Loucy (cell line): ENCODE data around the gene GNG13.

Source experiments
- H2AFZ ChIP-seq: fragments of 200-600 bp; sonication (generic); 2 replicates; pipeline ENCODE4 v1.6.0; 2016; ENCODE audit warnings: antibody characterized with exemption, mild to moderate bottlenecking, low read length, moderate library complexity
- H3F3A ChIP-seq: fragments of 200-600 bp; 2 replicates; pipeline ENCODE4 v1.6.0; 2016; ENCODE audit warnings: antibody characterized with exemption, low read depth, mild to moderate bottlenecking
- H3K27me3 ChIP-seq: fragments of 200-600 bp; sonication (generic); 2 replicates; pipeline ENCODE4 v1.6.1; 2014; ENCODE audit warnings: low read length, mild to moderate bottlenecking; ENCODE audit not compliant: insufficient read depth, poor library complexity, severe bottlenecking
- H3K36me3 ChIP-seq: fragments of 200-600 bp; sonication (generic); 2 replicates; pipeline ENCODE4 v1.6.1; 2016; ENCODE audit warnings: low read length; ENCODE audit not compliant: insufficient read depth
- H3K4me1 ChIP-seq: fragments of 200-600 bp; sonication (generic); 2 replicates; pipeline ENCODE4 v1.5.1; 2014; ENCODE audit warnings: low read length, mild to moderate bottlenecking; ENCODE audit not compliant: insufficient read depth, poor library complexity, severe bottlenecking
- H3K4me2 ChIP-seq: fragments of 200-600 bp; sonication (generic); 2 replicates; pipeline ENCODE4 v1.6.0; 2014; ENCODE audit warnings: antibody characterized with exemption, low read length, low read depth, mild to moderate bottlenecking; ENCODE audit not compliant: poor library complexity, severe bottlenecking
- H3K4me3 ChIP-seq: fragments of 200-600 bp; sonication (generic); 2 replicates; pipeline ENCODE4 v1.5.1; 2014; ENCODE audit warnings: low read length, mild to moderate bottlenecking, mixed read lengths; ENCODE audit not compliant: poor library complexity, severe bottlenecking
- H3K79me2 ChIP-seq: fragments of 200-600 bp; sonication (generic); 2 replicates; pipeline ENCODE4 v1.6.1; 2014; ENCODE audit warnings: low read length; ENCODE audit not compliant: insufficient read depth
- H3K9ac ChIP-seq: fragments of 200-600 bp; sonication (generic); 2 replicates; pipeline ENCODE4 v1.6.0; 2014; ENCODE audit warnings: mild to moderate bottlenecking, low read depth, low read length, moderate library complexity; ENCODE audit not compliant: poor library complexity, severe bottlenecking
- H3K9me2 ChIP-seq: fragments of 200-600 bp; sonication (generic); replicated peaks from 2 replicates; pipeline ENCODE4 v1.6.1; 2016; ENCODE audit warnings: low read depth, low read length, mixed read lengths
- H3K9me3 ChIP-seq: fragments of 200-600 bp; sonication (generic); 2 replicates; pipeline ENCODE4 v1.6.1; 2014; ENCODE audit warnings: mild to moderate bottlenecking, antibody characterized with exemption, low read length, low read depth; ENCODE audit not compliant: insufficient read depth
- H4K20me1 ChIP-seq: fragments of 200-600 bp; sonication (generic); 2 replicates; pipeline ENCODE4 v1.6.0; 2014; ENCODE audit warnings: antibody characterized with exemption, low read length, mild to moderate bottlenecking; ENCODE audit not compliant: insufficient read depth, poor library complexity, severe bottlenecking
- CTCF ChIP-seq: fragments of 200-600 bp; sonication (generic); conservative IDR thresholded peaks from 2 replicates; pipeline ENCODE4 v1.5.1; 2014; ENCODE audit warnings: mild to moderate bottlenecking, antibody characterized with exemption, low read length
- EZH2phosphoT487 ChIP-seq: fragments of 200-600 bp; IDR thresholded peaks from 2 replicates; pipeline ENCODE4 v1.6.1; 2018; ENCODE audit warnings: antibody characterized with exemption, mild to moderate bottlenecking, moderate library complexity, borderline replicate concordance

Gene GNG13

GRCh38 chr16:765488-765865 lies 35.1 kb downstream of the GNG13 start:
- H3K4me2 ChIP-seq = no peak overlapping the region
- H2AFZ ChIP-seq = no peak overlapping the region
- H3K4me3 ChIP-seq = no peak overlapping the region
- no peaks in the 10 kb centered on the region for H3K79me2 ChIP-seq
- no peaks in the 10 kb centered on the region for H3K9me2 ChIP-seq
- no peaks in the 10 kb centered on the region for H4K20me1 ChIP-seq
- no peaks in the 10 kb centered on the region for H3F3A ChIP-seq
- no peaks in the 10 kb centered on the region for H3K4me1 ChIP-seq
- H3K36me3 ChIP-seq = no peaks in the 10 kb centered on the region
- no peaks in the 10 kb centered on the region for H3K27me3 ChIP-seq
- H3K9ac ChIP-seq = no peak overlapping the region
- no peaks in the 10 kb centered on the region for H3K9me3 ChIP-seq
- TF ChIP-seq EZH2phosphoT487 (no peak), CTCF (no peak)

DNA sequence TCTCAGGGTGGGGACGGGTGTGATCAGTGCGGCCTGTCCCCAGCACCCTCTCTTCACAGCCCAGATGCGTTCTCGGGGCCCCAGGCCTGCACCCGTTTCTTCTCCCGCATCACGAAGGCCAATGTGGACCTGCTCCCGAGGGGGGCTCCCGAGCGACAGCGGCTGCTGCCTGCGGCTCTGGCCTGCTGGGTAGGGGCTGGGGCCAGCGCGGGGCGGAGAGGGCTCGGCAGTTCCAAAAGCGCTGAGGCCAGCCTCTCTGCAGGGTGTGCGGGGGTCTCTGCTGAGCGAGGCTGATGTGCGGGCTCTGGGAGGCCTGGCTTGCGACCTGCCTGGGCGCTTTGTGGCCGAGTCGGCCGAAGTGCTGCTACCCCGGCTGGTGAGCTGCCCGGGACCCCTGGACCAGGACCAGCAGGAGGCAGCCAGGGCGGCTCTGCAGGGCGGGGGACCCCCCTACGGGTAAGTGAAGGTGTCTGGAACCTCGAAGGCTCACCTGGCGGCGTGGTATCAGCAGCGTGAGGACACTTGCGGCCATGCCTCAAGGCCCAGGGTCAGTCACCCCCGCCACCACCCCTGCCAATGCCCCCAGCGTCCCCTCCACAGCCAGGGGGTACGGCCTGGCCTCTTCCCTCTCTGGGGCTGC lies 35.6 kb downstream of the GNG13 start:
- H3K27me3 ChIP-seq = no peaks in the 10 kb centered on the region
- no peak overlapping the region for H3K4me3 ChIP-seq
- no peaks in the 10 kb centered on the region for H3K9me3 ChIP-seq
- H3K4me2 ChIP-seq = no peak overlapping the region
- no peaks in the 10 kb centered on the region for H3K9me2 ChIP-seq
- no peaks in the 10 kb centered on the region for H3K79me2 ChIP-seq
- TF ChIP-seq CTCF = no peak
- no peak for TF ChIP-seq EZH2phosphoT487
- no peaks in the 10 kb centered on the region for H4K20me1 ChIP-seq
- H3F3A ChIP-seq = no peaks in the 10 kb centered on the region
- no peaks in the 10 kb centered on the region for H3K36me3 ChIP-seq
- no peaks in the 10 kb centered on the region for H3K4me1 ChIP-seq
- H3K9ac ChIP-seq = no peak overlapping the region
- no peak overlapping the region for H2AFZ ChIP-seq

- Histone ChIP-seq H3K79me2 (no peaks in the 10 kb centered on the region), H3K9me3 (no peaks in the 10 kb centered on the region), H3K4me2 (no peak overlapping the region), H3K4me3 (no peak overlapping the region), H3K9ac (no peak overlapping the region), H3F3A (no peaks in the 10 kb centered on the region), H3K4me1 (no peaks in the 10 kb centered on the region), H3K27me3 (no peaks in the 10 kb centered on the region), H3K36me3 (no peaks in the 10 kb centered on the region), H4K20me1 (no peaks in the 10 kb centered on the region), H3K9me2 (no peaks in the 10 kb centered on the region), H2AFZ (no peak overlapping the region)
- TF ChIP-seq EZH2phosphoT487 = no peak
- TF ChIP-seq CTCF = no peak
Measured at GRCh38 chr16:764184-764750, 36.3 kb downstream of the GNG13 start.
